ENCODE results near the gene TMPRSS11D. TPM values are rescaled to one million over a fixed set of nuclear protein-coding genes. Genes with fewer than 3 reads are reported as not detected.

The TMPRSS11D gene
- total RNA-seq, 1 experiment from 2014 or later: not detected

DNA sequence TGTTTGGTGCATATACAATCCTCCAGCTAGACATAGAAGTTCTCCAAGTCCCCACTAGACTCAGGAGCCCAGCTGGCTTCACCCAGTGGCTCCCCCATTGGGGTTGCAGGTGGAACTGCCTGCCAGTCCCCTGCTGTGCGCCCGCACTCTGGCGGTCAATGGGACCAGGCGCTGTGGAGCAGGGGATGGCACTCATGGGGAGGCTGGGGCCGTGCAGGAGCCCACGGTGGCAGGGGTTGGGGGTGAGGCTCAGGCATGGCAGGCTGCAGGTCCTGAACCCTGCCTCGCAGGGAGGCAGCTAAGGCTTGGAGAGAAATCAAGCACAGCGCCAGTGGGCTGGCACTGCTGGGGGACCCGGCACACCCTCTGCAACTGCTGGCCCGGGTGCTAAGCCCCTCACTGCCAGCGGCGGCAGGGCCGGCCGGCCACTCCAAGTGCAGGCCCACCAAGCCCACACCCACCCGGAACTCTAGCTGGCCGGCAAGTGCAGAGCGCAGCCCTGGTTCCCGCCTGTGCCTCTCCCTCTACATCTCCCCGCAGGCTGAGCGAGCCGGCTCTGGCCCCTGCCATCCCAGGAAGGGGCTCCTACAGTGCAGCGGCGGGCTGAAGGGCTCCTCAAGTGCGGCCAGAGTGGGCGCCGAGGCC is 12.7 kb upstream of the TMPRSS11D start:
- Histone ChIP-seq H3K9me3 (ENCODE audit: control insufficient read depth in 1 of 2, insufficient read depth in 1 of 2, low read depth in 1 of 2, low read length in 2 of 2) (no peaks in the 10 kb centered on the region), H3K36me3 (ENCODE audit: control insufficient read depth in 1 of 2, insufficient read depth in 2 of 2, low read length in 2 of 2) (no peaks in the 10 kb centered on the region), H3K4me3 (replicated peaks in 1 of 2; ENCODE audit: low read depth in 1 of 2, low read length in 2 of 2) (no peak overlapping the region), H3K9me2 (ENCODE audit: insufficient read depth) (no peaks in the 10 kb centered on the region), H3K79me2 (ENCODE audit: insufficient read depth, low read length) (no peaks in the 10 kb centered on the region), H3K9ac (ENCODE audit: low read length) (no peak overlapping the region), H3K27ac (ENCODE audit: low read depth, low read length) (no peak overlapping the region), H3K27me3 (ENCODE audit: insufficient read depth, low read length) (no peaks in the 10 kb centered on the region), H3K4me2 (ENCODE audit: low read length) (no peak overlapping the region), H4K20me1 (ENCODE audit: insufficient read depth) (no peaks in the 10 kb centered on the region), H2AFZ (ENCODE audit: low read depth, low read length, poor library complexity, severe bottlenecking) (no peak overlapping the region), H3K4me1 (ENCODE audit: control insufficient read depth in 1 of 2, insufficient read depth in 2 of 2, low read length in 2 of 2) (no peaks in the 10 kb centered on the region)
- ATAC-seq (no peak), DNase-seq (ENCODE audit: low read depth, low spot score) (no peak)
- CTCF ChIA-PET: no interaction called here
- no peak for TF ChIP-seq SP1 (IDR thresholded peaks at IDR 0.05; ENCODE audit: low read depth)
- TF ChIP-seq, protein P1, sequence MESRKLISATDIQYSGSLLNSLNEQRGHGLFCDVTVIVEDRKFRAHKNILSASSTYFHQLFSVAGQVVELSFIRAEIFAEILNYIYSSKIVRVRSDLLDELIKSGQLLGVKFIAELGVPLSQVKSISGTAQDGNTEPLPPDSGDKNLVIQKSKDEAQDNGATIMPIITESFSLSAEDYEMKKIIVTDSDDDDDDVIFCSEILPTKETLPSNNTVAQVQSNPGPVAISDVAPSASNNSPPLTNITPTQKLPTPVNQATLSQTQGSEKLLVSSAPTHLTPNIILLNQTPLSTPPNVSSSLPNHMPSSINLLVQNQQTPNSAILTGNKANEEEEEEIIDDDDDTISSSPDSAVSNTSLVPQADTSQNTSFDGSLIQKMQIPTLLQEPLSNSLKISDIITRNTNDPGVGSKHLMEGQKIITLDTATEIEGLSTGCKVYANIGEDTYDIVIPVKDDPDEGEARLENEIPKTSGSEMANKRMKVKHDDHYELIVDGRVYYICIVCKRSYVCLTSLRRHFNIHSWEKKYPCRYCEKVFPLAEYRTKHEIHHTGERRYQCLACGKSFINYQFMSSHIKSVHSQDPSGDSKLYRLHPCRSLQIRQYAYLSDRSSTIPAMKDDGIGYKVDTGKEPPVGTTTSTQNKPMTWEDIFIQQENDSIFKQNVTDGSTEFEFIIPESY (IDR thresholded peaks at IDR 0.05; ENCODE audit: extremely low read depth, insufficient replicate concordance, low read length): no peak
- TF ChIP-seq SRF (IDR thresholded peaks at IDR 0.05; ENCODE audit: low read depth): no peak
- no peak for TF ChIP-seq FOSL1 (IDR thresholded peaks at IDR 0.05; ENCODE audit: low read depth)
- no peak for TF ChIP-seq EZH2 (IDR thresholded peaks at IDR 0.05)
- no peak for TF ChIP-seq ZFX (IDR thresholded peaks at IDR 0.05)
- no peak for TF ChIP-seq POLR2AphosphoS5 (IDR thresholded peaks at IDR 0.05; ENCODE audit: low read depth, low read length)
- BruUV-seq (replicated peaks): no TSS peak
- intact Hi-C loops (cut with micrococcal nuclease): no loop called here
- RAD21 ChIA-PET (ENCODE audit: low non-redundant PET in 1 of 2, low total read pairs in 2 of 2, uncharacterized antibody in 2 of 2, unreplicated experiment in 2 of 2): no interaction called here
- POLR2A ChIA-PET: no interaction called here

DNA sequence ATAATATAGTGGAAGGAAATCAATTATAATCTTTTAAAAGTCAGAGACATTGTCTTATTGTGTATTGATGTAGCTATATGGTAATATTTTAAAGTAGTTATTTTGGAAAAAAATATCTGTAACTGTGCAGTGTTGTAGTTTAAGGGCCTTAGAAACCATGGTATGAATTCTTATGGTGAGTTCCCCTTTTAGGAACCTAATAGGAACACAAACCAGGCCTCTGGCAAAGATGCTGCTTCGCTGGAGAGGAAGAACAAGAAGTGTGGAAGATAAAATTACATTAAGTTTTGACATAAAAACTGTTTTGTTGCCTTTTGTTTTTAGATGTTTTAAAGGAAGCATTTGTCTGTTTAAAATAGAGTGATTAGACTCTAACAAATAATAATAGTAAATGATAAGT is 10.9 kb upstream of the TMPRSS11D start:
- no peak overlapping the region for H3K4me3 ChIP-seq (replicated peaks in 1 of 2; ENCODE audit: low read depth in 1 of 2, low read length in 2 of 2)
- H3K4me1 ChIP-seq (ENCODE audit: control insufficient read depth in 1 of 2, insufficient read depth in 2 of 2, low read length in 2 of 2): no peaks in the 10 kb centered on the region
- no peaks in the 10 kb centered on the region for H3K9me3 ChIP-seq (ENCODE audit: control insufficient read depth in 1 of 2, insufficient read depth in 1 of 2, low read depth in 1 of 2, low read length in 2 of 2)
- H3K9ac ChIP-seq (ENCODE audit: low read length): no peak overlapping the region
- BruUV-seq (replicated peaks): no TSS peak
- no peak overlapping the region for H2AFZ ChIP-seq (ENCODE audit: low read depth, low read length, poor library complexity, severe bottlenecking)
- intact Hi-C loops (cut with micrococcal nuclease): no loop called here
- no peaks in the 10 kb centered on the region for H3K79me2 ChIP-seq (ENCODE audit: insufficient read depth, low read length)
- RAD21 ChIA-PET (ENCODE audit: low non-redundant PET in 1 of 2, low total read pairs in 2 of 2, uncharacterized antibody in 2 of 2, unreplicated experiment in 2 of 2): no interaction called here
- no peaks in the 10 kb centered on the region for H4K20me1 ChIP-seq (ENCODE audit: insufficient read depth)
- H3K9me2 ChIP-seq (ENCODE audit: insufficient read depth): no peaks in the 10 kb centered on the region
- no peak for ATAC-seq
- POLR2A ChIA-PET: no interaction called here
- no peaks in the 10 kb centered on the region for H3K27me3 ChIP-seq (ENCODE audit: insufficient read depth, low read length)
- no peak for DNase-seq (ENCODE audit: low read depth, low spot score)
- H3K27ac ChIP-seq (ENCODE audit: low read depth, low read length): no peak overlapping the region
- no peaks in the 10 kb centered on the region for H3K36me3 ChIP-seq (ENCODE audit: control insufficient read depth in 1 of 2, insufficient read depth in 2 of 2, low read length in 2 of 2)
- CTCF ChIA-PET: no interaction called here
- no peak overlapping the region for H3K4me2 ChIP-seq (ENCODE audit: low read length)
- TF ChIP-seq ELF1 (IDR thresholded peaks at IDR 0.05; ENCODE audit: borderline replicate concordance, low read depth): no peak
- no peak for TF ChIP-seq EZH2 (IDR thresholded peaks at IDR 0.05)
- TF ChIP-seq SRF (IDR thresholded peaks at IDR 0.05; ENCODE audit: low read depth): no peak
- TF ChIP-seq, protein P2, sequence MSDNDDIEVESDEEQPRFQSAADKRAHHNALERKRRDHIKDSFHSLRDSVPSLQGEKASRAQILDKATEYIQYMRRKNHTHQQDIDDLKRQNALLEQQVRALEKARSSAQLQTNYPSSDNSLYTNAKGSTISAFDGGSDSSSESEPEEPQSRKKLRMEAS (IDR thresholded peaks at IDR 0.05): no peak
- TF ChIP-seq, protein P3, sequence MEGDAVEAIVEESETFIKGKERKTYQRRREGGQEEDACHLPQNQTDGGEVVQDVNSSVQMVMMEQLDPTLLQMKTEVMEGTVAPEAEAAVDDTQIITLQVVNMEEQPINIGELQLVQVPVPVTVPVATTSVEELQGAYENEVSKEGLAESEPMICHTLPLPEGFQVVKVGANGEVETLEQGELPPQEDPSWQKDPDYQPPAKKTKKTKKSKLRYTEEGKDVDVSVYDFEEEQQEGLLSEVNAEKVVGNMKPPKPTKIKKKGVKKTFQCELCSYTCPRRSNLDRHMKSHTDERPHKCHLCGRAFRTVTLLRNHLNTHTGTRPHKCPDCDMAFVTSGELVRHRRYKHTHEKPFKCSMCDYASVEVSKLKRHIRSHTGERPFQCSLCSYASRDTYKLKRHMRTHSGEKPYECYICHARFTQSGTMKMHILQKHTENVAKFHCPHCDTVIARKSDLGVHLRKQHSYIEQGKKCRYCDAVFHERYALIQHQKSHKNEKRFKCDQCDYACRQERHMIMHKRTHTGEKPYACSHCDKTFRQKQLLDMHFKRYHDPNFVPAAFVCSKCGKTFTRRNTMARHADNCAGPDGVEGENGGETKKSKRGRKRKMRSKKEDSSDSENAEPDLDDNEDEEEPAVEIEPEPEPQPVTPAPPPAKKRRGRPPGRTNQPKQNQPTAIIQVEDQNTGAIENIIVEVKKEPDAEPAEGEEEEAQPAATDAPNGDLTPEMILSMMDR (IDR thresholded peaks at IDR 0.05 in 2 of 3, conservative IDR thresholded peaks at IDR 0.05 in 1 of 3; ENCODE audit: borderline replicate concordance in 1 of 3, insufficient read depth in 1 of 3, low read depth in 2 of 3, low read length in 2 of 3): no peak
- TF ChIP-seq ZNF274 (IDR thresholded peaks at IDR 0.05; ENCODE audit: low read depth, low read length): no peak
- TF ChIP-seq CEBPB (IDR thresholded peaks at IDR 0.05; ENCODE audit: low read depth): no peak
- no peak for TF ChIP-seq SP1 (IDR thresholded peaks at IDR 0.05; ENCODE audit: low read depth)
- no peak for TF ChIP-seq FOSL1 (IDR thresholded peaks at IDR 0.05; ENCODE audit: low read depth)
- no peak for TF ChIP-seq YY1 (IDR thresholded peaks at IDR 0.05; ENCODE audit: extremely low read depth, insufficient replicate concordance, low read depth, low read length)
- TF ChIP-seq EGR1 (IDR thresholded peaks at IDR 0.05; ENCODE audit: low read depth): no peak
- TF ChIP-seq SIN3A (IDR thresholded peaks at IDR 0.05; ENCODE audit: low read depth): no peak
- no peak for TF ChIP-seq EZH2phosphoT487 (IDR thresholded peaks at IDR 0.05; ENCODE audit: borderline replicate concordance)
